Esophagus squamous epithelium (tissue), 5 donors: ENCODE measurements around the gene CETN1. TPM values are rescaled to one million over a fixed set of nuclear protein-coding genes. Genes with fewer than 3 reads are reported as not detected.

Experiments
- DNase-seq: peaks from one replicate; lab custom pipeline; 2025; lab: John Stamatoyannopoulos, UW
- H3K27ac ChIP-seq, 4 donors: fragments of 200-600 bp; sonication (generic); one replicate each; pipeline ENCODE4 v1.5.1; 2016 to 2019; ENCODE audit warnings: mild to moderate bottlenecking in 1 of 4
- H3K27me3 ChIP-seq, 4 donors: fragments of 200-600 bp; sonication (generic); 1 replicate in 3 of 4; 2 replicates in 1 of 4; pipeline versions ENCODE4 v1.5.1 to v1.6.0; 2017 to 2021; ENCODE audit warnings: antibody characterized with exemption in 1 of 4
- H3K36me3 ChIP-seq, 3 donors: fragments of 200-600 bp; sonication (generic); one replicate each; pipeline ENCODE4 v1.5.1; 2016 to 2019
- H3K4me1 ChIP-seq, 3 donors: fragments of 200-600 bp; sonication (generic); one replicate each; pipeline ENCODE4 v1.5.1; 2017 to 2019
- H3K4me3 ChIP-seq, 4 donors: fragments of 200-600 bp; sonication (generic); 1 replicate in 3 of 4; 2 replicates in 1 of 4; pipeline ENCODE4 v1.5.1; 2016 to 2019; ENCODE audit warnings: mild to moderate bottlenecking in 2 of 4, moderate library complexity in 1 of 4
- H3K9me3 ChIP-seq, 3 donors: fragments of 200-600 bp; sonication (generic); one replicate each; pipeline ENCODE4 v1.5.1; 2016 to 2019
- CTCF ChIP-seq, 6 experiments: fragments of 450-650 bp in 4 of 6; fragments of 200-600 bp in 2 of 6; sonication (generic) in 2 of 6; IDR thresholded peaks; one replicate each; pipeline ENCODE4 v1.5.1; 2016 to 2019; ENCODE audit warnings: antibody characterized with exemption in 6 of 6, mild to moderate bottlenecking in 4 of 6, moderate library complexity in 4 of 6
- POLR2A ChIP-seq, 4 donors: fragments of 450-650 bp; IDR thresholded peaks; one replicate each; pipeline ENCODE4 v1.6.1; 2017; ENCODE audit warnings: antibody characterized with exemption in 4 of 4, mild to moderate bottlenecking in 4 of 4, moderate library complexity in 3 of 4
- WGBS, 2 donors: methylation state at CpG; one replicate each; pipeline ENCODE4 v1.1.5; 2018; 5-methylcytosine and 5-hydroxymethylcytosine counted together
- intact Hi-C: fragments of 100-400 bp; cut with DNase I; formaldehyde crosslinking; loops from one replicate; pipeline ENCODE4 v1.15.0; 2022
- total RNA-seq, 4 donors: library from RNA; depleted of rRNA; stranded (reverse); fragments of >200 nt; gene quantifications; one replicate each; pipeline ENCODE4 v1.1.0, GENCODE V29; 2016
- donor health status: DM: yes; HTN: yes; CAD: no.

CETN1 gene
- total RNA-seq, 4 donors from 2014 or later: not detected

GRCh38 chr18:614193-614592, 34.0 kb downstream of the CETN1 start:
- H3K36me3 ChIP-seq: no peaks in the 10 kb centered on the region
- 59 to 64% methylated on average over 1 of the region's 1 CpG for WGBS, 2 donors
- TF ChIP-seq CTCF (IDR thresholded peaks at IDR 0.05): no peak
- no peak for TF ChIP-seq POLR2A (IDR thresholded peaks at IDR 0.05)
- H3K27me3 ChIP-seq: no peaks in the 10 kb centered on the region
- no peaks in the 10 kb centered on the region for H3K9me3 ChIP-seq
- DNase-seq: no peak
- H3K4me3 ChIP-seq: no peak overlapping the region
- intact Hi-C loops: loop anchor here (10.0 kb wide), 2 partner anchors 119 to 329 kb away; no protein-coding TSS in a partner anchor
- H3K4me1 ChIP-seq: no peaks in the 10 kb centered on the region
- H3K27ac ChIP-seq: no peak overlapping the region

DNA sequence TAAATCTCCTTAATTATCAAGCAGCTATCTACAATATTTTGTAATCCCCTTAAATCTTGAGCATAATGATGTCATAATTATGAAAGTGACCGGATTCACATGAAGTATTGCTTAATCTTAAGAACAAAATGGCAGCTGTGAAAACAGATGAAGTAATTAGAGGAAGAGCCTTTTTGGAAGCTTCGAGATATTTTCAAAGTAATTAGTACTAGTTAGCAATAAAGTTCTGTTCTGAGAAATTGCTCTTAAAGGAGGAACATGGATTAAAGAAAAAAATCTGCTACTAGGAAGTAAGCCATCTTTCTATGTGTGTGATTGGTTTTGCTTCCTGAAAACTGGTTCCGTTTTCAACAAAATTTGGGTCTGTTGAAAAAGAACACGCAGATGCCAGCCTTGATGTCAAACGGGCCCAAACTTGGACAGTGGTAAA, 34.9 kb downstream of the CETN1 start:
- no peaks in the 10 kb centered on the region for H3K27me3 ChIP-seq
- no peak for TF ChIP-seq POLR2A (IDR thresholded peaks at IDR 0.05)
- TF ChIP-seq CTCF (IDR thresholded peaks at IDR 0.05): no peak
- no peak for DNase-seq
- H3K36me3 ChIP-seq: no peaks in the 10 kb centered on the region
- no peaks in the 10 kb centered on the region for H3K4me1 ChIP-seq
- H3K27ac ChIP-seq: peak overlapping the region in 1 of 4 donors; percentile 24
- 59 to 67% methylated on average over 5 of the region's 5 CpGs for WGBS, 2 donors
- intact Hi-C loops: loop anchor here (10.0 kb wide), 2 partner anchors 120 to 330 kb away; no protein-coding TSS in a partner anchor
- no peaks in the 10 kb centered on the region for H3K9me3 ChIP-seq
- H3K4me3 ChIP-seq: no peak overlapping the region

GRCh38 chr18:615773-616172, 35.6 kb downstream of the CETN1 start:
- WGBS, 2 donors: 55 to 66% methylated on average over 4 of the region's 4 CpGs
- Histone ChIP-seq H3K4me1 (no peaks in the 10 kb centered on the region), H3K9me3 (no peaks in the 10 kb centered on the region), H3K27ac (no peak overlapping the region), H3K27me3 (no peaks in the 10 kb centered on the region), H3K4me3 (no peak overlapping the region), H3K36me3 (no peaks in the 10 kb centered on the region)
- DNase-seq: no peak
- TF ChIP-seq POLR2A (IDR thresholded peaks at IDR 0.05) (no peak), CTCF (IDR thresholded peaks at IDR 0.05) (no peak)
- intact Hi-C loops: loop anchor here (10.0 kb wide), 2 partner anchors 121 to 331 kb away; no protein-coding TSS in a partner anchor

DNA sequence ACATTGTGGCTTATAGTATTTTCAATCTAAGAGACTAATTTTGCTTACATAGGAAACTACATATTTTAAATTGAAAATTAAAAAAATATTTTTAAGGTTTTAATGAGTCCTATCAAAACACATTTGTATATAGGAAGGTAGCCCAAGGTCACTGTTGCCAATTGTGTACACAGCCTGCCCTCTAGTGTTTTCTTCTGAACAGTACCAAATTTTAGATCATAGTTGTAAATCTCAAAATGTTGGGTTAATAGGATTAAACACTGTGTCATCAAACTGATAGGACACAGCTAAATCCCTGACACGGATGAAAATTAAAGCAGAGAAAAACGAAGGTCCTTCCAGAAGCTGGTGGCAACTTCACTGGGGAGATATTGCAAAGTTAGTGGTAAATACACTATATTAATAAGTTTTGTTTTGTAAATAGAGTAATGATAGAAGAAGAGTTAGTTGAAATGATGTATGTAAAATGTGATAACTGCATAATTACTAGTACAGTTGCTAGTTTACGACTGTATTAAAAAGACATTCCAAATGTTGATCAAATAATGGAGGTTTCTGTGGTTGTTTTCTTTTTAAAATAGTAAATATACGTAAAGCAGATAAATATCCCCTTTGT, 36.3 kb downstream of the CETN1 start:
- H3K27me3 ChIP-seq: no peaks in the 10 kb centered on the region
- no peak for DNase-seq
- no peak overlapping the region for H3K27ac ChIP-seq
- intact Hi-C loops: loop anchor here (10.0 kb wide), 2 partner anchors 122 to 332 kb away; no protein-coding TSS in a partner anchor
- no peaks in the 10 kb centered on the region for H3K4me1 ChIP-seq
- H3K4me3 ChIP-seq: no peak overlapping the region
- WGBS, 2 donors: 27 to 33% methylated on average over 4 of the region's 4 CpGs
- TF ChIP-seq POLR2A (IDR thresholded peaks at IDR 0.05) (no peak), CTCF (IDR thresholded peaks at IDR 0.05) (peak; percentile 25 to 72 (median 58))
- H3K9me3 ChIP-seq: no peaks in the 10 kb centered on the region
- H3K36me3 ChIP-seq: no peaks in the 10 kb centered on the region

DNA sequence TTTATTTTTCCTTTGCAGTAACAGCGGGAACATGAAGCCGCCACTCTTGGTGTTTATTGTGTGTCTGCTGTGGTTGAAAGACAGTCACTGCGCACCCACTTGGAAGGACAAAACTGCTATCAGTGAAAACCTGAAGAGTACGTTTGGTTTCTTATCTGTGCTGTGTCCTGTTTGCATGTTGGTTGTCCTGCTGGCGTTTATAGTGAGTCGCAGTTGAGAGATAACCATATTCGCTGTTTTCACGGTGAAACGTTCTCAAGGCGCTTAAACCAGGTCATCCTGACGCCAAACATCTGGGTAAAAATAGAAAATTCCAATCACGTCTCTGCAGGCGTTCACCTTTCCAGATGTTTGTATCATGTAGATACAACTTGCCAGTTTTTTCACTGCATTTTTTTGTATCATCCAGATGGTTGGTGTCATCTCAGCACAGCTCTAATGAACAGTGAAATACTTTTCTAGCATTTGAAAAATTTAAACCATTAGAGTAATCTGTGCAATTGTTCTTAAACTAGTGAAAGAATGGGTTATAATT, 37.9 kb downstream of the CETN1 start:
- H3K4me3 ChIP-seq: no peak overlapping the region
- no peak for DNase-seq
- WGBS, 2 donors: 63 to 84% methylated on average over 13 of the region's 13 CpGs
- H3K27me3 ChIP-seq: no peaks in the 10 kb centered on the region
- H3K36me3 ChIP-seq: no peaks in the 10 kb centered on the region
- H3K4me1 ChIP-seq: no peaks in the 10 kb centered on the region
- intact Hi-C loops: loop anchor here (10.0 kb wide), 2 partner anchors 123 to 333 kb away; no protein-coding TSS in a partner anchor
- TF ChIP-seq POLR2A (IDR thresholded peaks at IDR 0.05) (no peak), CTCF (IDR thresholded peaks at IDR 0.05) (no peak)
- H3K27ac ChIP-seq: no peak overlapping the region
- no peaks in the 10 kb centered on the region for H3K9me3 ChIP-seq
